GM19351 (cell line): ENCODE data around the gene TGDS.
"Not testable (repeated sequence)": the region's sequence is repeated elsewhere in the genome, so short reads cannot be mapped to it uniquely, and the experiment has no call there.

Experiments used
- ATAC-seq: cut with Tn5 transposase; IDR thresholded peaks from one replicate; pipeline ENCODE4 v1.9.1; 2021; ENCODE audit warnings: mild to moderate bottlenecking, moderate library complexity; ENCODE audit not compliant: unreplicated experiment

The TGDS gene, protein sequence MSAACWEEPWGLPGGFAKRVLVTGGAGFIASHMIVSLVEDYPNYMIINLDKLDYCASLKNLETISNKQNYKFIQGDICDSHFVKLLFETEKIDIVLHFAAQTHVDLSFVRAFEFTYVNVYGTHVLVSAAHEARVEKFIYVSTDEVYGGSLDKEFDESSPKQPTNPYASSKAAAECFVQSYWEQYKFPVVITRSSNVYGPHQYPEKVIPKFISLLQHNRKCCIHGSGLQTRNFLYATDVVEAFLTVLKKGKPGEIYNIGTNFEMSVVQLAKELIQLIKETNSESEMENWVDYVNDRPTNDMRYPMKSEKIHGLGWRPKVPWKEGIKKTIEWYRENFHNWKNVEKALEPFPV

DNA sequence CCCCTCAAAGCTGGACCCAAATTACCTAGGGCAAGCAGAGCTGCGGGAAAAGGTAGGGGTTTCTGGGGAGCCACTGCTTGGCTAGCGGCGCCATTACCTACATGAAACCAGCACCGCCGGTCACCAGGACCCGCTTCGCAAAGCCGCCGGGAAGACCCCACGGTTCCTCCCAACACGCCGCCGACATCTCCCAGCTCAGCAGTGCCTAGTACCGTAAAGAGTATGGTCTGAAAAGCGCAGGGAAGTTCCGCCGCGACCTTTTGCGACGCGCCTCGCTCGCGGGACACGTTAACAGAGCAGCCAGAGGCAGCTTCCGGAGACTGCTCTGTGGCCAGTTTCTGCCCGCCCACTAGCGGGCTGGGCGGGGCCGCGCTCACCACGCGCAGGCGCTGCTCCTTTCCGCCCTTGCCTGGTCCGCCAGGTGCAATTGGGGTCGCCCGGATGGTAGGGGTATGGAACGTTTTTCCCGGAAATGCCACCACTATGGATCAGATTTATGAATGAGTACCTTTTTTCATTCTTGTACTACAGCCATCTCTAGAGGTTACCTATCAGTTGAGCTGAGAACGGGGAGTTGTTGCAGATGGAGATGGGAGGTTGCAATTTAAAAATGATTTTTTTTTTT lies at the start of gene TGDS:
TSS of gene TGDS (minus strand) at position 203 of the 625 bp plus-strand sequence. CDS start at position 187, 16 bp downstream.
- peak; percentile 92 for ATAC-seq

DNA sequence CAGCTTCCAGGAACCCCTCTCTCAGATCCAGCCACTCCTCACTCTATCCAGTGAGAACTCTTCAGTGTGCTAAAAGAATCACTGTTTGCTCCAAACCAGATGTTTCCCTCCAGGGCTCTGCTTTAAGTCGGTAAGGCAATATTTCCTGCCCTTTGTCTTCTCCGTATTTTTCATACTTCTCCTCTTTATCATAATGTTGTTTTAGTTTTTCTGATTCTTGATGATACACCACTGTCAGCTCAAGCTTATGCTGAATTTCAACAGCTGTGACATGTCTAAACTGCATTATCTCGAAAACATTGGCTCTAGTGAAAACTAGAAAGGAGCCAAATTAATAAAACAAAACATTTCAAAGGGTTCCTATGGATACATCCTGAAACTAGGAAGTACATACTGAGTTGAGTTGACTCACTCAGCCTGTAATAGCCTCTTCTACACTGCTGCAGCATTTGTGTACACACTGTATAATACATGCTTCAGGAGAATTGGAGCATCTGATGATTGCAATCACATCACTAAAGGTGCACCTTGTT lies 45.5 kb upstream of the TGDS start:
- ATAC-seq = no peak

DNA sequence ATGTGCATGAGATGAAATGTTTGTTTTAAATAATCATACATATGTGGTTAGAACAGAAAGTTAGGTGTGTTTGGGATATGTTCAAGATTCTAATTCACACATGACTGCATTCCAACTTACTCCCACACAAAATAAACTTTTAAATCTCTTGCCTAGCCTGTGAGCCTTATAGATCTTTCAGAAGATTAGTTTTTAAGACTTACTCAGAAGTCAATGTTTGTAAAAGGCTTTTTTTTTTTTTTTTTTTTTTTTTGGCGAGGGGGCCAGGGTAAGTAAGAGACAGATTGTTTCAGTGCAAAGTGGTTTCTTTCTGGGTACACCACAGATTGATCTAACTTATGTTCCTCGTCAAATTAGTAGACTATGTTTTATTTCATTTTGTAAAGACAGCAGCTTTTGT lies 44.8 kb upstream of the TGDS start:
- ATAC-seq = no peak

DNA sequence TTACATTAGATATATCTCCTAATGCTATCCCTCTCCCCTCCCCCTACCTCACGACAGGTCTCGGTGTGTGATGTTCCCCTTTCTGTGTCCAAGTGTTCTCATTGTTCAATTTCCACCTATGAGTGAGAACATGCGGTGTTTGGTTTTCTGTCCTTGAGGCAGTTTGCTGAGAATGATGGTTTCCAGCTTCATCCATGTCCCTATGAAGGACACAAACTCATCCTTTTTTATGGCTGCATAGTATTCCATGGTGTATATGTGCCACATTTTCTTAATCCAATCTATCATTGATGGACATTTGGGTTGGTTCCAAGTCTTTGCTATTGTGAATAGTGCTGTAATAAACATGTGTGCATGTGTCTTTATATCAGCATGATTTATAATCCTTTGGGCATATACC lies 41.7 kb upstream of the TGDS start:
- not testable (repeated sequence) for ATAC-seq

DNA sequence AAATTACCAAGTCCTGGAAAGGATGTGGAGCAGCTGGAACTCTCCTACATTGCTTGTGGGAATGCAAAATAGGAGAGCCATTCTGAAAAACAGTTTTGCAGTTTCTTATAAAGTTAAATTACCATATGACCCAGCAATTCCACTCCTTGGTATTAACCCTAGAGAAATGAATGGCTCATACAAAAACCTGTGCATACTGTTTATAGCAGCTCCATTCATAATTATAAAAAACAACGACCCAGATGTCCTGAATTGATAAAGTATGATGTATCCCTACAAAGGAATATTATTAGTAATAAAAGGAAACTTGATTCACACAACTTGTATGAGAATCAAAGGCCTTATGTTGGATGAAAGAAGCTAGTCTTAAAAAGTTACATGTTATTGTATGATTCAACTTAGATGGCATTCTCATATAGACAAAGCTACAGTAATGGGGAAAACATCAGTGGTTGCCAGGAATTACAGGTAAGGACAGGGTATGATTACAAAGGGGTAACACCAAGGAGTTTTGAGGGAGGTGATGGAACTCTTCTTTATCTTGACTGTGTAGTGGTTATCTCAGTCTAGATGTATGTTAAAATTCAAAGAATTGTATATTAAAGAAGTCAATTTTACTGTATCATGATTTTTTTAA lies 41.1 kb upstream of the TGDS start:
- no peak for ATAC-seq

DNA sequence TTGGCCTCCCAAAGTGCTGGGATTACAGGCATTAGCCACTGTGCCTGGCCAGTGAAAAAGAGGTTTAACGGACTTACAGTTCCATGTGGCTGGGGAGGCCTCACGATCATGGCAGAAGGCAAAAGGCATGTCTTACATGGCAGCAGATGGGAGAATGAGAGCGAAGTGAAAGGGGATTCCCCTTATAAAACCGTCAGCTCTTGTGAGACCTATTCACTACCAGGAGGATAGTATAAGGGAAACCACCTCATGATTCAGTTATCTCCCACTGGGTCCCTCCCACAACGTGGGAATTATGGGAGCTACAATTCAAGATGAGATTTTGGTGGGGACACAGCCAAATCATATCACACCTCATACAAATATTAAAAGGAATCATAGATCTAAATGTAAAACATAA lies 40.1 kb upstream of the TGDS start:
- ATAC-seq = peak; percentile 56

DNA sequence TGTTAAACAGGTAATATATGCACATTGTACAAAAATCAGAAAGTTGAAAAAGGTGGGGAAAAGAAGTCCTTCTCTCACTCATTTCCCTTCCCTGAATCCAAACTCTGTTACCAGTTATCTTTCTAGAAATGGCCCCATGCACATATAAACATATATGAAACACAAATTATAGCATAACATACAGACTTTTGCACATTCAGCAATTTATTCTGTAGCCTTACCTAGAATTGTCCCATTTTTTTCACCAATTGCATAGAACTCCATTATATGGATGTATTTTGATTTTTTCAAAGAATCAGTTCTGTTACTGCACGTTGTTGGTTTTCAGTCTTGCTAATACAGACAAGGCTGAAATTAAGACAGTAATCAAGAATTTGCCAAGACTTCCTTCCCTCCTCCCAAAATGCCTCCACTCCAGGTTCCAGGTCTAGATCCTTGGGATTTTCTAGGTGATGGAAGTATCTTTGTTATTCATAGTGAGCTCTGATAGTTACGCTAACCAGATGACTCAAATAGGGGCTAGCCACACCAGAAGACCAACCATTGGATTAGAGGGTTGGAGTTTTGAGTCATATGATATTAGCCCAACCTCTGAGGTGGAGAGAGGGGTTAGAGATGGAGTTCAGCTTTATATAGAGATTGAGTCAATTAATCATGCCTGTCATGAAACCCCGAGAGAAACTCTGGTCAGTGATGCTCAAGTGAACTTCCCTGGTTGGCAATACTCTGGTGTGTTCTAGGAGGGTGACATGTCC lies 36.5 kb upstream of the TGDS start:
- no peak for ATAC-seq

DNA sequence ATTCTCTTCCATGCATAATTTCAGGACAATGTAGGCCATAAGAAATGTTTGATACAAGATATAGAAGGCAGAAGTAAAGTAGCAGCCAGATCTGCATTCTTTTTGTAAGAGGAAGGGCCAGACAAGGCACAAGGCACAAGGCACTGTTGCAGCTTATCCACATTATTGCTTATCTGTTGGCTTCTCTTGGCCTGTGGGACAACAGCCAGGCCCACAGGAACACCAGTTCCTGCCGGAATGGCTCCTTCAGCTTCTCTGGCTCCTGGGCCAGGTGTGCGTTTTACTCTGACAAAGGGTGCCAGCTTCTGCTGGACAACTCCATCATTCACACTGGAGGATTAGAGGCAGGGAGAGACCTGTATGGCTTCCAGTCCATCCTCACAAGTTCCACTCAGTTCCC lies 34.9 kb upstream of the TGDS start:
- ATAC-seq = no peak

DNA sequence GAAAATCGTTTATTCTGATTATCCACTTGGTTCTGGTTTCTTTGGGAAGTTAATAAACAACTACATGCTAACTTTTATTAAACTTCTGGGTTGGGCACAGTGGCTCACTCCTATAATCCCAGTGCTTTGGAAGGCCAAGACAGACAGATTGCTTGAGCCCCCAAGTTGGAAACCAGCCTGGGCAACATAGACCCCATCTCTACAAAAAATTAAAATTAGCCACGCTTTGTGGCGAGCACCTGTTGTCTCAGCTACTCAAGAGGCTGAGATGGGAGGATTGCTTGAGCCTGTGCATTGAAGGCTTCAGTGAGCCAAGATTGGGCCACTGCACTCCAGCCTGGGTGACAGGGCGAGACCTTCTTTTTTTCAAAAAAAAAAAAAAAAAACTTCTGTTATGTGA lies 27.4 kb upstream of the TGDS start:
- ATAC-seq = no peak

DNA sequence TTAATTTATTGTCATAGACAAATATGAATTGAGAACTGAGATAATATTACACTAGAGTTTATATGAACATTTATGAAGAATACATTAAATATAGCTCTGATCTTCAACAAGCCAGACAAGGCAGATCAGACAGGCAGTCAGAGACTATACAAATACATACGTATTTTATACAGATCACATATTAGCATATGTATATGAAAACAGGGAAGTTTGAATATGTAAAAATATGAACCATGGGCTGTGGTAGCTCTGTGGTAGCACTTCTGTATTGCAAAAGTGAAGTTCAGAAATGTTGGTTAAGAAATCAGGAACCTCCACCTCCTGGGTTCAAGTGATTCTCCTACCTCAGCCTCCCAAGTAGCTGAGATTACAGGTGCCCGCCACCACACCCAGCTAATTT lies 26.4 kb upstream of the TGDS start:
- no peak for ATAC-seq

DNA sequence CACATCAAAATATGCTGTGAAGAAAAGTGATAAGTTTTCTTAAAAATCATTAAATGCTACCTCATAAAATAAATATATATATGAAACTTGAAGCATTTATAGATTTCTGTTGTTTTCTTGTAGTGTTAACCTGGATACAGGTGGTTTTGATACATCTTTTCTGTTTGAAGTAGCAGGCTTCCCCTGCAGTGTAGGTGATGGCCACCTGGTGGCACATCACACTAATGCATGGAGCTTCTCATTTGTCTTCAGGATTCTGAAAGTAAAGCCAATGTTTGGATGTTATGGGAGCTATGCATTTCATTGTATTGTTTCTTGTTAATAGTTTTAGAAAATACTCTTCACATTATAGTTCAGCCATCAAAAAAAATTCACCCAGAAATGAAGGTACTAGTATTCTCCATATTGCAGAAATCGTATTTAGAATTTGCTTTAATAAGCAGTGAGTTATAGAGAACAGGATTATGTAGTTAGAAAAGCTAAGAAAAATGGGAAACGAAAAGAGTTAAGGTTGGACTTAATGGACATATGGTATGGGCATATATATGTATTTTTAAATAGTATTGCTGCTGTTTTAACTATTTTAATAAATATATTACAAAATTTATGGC lies 24.4 kb upstream of the TGDS start:
- ATAC-seq = peak; percentile 85

DNA sequence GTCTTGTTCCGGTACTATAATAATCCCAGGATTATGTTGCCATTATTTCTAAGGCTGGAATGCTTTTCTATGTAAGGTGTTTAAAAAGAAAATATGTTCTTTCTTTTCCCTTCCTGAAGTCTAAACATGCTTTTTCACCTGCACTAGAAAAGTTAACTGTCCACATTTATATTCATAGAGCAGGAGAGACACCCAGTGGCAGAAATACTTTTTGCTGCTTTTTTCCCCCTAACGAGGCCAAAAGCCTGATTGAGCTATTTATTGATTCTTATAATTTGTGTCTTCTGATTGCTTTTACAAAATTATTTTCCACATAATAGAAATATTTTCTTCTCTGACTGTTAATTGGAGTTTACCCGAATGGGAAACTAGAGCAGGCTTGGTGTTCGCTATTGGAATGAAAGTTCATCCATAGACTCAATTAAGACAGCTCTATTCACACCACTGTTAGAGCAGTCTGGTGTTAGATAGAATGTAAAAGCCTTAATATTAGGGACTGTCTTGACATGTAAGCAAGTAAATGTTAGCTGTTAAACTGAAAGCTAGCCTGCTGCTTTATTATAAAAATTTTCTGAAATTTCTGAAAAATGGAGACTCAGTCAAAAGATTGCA lies 21.5 kb upstream of the TGDS start:
- ATAC-seq = peak; percentile 43

DNA sequence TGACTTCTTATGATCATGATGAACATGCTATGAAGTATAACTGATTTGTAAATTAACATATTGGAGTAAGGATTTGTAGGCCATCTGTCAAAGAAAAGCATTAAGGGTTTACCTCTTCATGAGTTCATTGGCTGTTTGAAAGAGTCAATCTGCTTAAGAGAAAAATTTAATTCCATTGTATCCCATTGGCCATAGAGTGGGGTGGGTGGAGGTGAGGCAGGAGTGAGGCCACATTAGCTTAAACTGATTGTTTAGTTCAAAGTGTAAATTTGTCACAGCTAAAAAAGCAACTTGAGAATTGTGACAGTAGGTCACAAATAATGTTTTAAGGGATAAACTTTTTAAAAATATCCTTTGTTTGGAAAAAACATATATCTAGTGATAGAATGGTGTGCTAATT lies 17.1 kb upstream of the TGDS start:
- no peak for ATAC-seq

DNA sequence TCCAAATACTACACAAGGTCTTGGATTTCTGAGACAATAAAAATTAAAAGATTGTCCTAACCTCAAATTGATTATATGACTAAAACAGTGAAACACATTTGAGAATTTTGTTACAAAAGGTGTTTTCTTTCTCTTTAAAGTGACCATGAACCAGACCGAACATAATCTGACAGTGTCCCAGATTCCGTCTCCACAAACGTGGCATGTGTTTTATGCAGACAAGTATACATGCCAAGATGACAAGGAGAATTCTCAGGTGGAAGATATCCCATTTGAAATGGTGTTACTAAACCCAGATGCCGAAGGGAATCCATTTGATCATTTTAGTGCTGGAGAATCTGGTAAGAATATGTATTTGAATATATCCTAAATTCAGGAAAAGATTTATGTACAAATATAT lies 16.1 kb upstream of the TGDS start:
- ATAC-seq = no peak

DNA sequence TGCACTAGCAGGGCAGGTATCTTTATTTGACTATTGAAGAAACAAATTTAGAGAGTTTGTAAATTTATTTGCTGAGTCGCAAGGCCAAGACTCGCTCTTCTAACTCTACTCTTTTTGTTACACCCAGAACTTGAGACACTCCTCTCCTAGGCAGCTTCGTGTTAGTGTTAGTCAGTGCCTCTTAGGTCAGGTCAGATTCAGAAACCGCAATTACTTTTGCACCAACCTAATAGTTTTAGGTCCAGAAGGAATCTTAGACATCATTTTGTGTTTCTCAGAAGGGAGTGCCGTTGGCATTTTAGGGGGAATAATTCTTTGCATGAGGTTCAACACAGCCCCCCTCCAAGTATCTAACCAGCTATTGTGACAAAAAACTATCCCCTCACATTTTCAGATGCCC lies 14.5 kb upstream of the TGDS start:
- no peak for ATAC-seq

DNA sequence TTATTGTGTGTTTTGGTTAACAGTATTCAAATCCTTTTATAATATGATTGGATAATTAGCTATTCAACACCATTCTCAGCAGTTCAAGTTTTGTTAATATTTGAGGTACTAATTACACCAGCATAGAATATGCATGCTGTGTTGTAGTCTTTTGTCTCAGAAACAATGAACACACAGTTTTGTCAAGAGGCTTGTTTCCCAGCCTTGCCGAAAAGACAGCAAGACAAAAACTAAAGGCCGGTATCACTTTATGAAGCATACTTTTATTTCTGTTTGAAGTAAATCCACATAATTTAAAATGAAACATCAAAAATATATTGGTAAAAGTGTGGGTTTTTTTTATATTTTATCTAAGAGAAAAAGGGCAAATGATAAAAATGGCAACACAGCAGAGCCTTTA lies 13.2 kb upstream of the TGDS start:
- no peak for ATAC-seq

DNA sequence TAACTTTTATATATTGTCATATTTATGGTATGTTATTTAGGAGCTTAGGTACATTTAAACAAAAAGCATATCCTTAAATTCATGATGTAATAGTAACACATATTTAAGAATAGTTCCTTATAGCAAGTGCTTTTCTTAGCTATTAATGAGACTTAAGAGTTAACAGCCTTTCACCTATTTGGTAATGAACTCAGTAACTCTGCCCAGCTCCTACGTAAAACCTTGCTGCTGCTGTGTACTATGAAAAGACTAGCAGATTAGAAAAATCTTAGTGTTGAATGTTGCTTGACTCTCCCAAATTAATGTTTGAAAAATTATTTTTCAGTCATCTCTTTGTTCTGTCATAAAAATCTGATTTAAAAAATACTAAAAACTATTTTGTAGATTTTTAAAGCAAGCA lies 12.6 kb upstream of the TGDS start:
- no peak for ATAC-seq

DNA sequence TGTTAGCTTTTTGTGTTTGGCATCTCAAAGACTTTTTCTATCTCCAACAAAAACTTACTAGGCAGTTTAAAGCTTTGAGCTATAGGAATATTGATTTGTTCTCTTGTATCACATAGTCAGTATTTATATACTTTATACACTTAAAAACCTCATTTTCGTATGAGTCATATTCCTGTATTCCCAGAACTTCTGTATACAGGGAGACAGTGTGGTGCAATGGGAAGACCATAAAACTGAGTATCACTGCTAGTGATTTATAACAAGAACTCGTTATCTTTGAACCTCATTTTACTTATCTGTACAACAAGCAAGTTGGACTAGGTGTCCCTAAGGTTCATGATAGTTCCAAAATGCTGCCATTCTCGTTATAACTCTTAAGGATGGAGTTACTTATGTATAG lies 12.0 kb upstream of the TGDS start:
- no peak for ATAC-seq

DNA sequence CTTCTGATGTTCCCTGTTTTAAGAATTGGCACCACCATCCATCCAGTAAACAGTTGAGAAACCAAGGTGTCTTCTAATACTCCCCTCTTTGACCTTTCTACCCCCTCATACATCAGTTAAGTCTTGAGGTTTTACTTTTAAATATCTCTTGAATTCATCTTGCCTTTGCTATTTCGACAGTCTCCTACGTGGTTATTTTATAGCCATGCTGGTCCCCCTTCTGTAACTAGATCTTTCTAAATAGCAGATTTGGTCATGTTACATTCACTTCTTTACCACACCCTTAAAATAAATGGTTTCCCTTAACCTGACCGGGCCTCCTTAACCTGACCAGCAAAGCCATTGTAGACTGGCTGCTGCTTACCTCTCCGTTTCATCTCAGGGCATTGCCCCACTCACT lies 11.1 kb upstream of the TGDS start:
- ATAC-seq = no peak

DNA sequence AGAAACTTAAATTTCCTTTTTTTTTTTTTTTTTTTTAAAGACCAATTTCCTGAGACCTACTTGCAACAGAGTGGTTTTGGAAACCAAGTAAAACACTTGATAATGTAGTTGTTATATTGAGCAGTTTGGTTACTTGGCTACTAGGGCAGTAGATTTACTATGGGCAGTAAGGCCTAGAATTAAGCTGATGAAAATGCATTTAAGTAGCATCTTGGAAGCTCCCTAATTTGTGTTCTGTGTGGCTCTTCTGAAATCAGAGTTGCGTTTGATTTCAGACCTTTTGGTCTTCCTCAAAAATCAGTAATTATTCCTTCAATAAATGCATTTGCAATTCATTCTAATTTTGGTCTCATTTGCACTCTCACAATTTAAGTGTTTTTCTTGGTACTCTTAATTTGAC lies 6.5 kb upstream of the TGDS start:
- ATAC-seq = no peak
